ENCODE results near the gene CRYGN. TPM values are rescaled to one million over a fixed set of nuclear protein-coding genes. Genes with fewer than 3 reads are reported as not detected.

The CRYGN gene
- total and polyA plus RNA-seq, 8 donors, result not detected

DNA sequence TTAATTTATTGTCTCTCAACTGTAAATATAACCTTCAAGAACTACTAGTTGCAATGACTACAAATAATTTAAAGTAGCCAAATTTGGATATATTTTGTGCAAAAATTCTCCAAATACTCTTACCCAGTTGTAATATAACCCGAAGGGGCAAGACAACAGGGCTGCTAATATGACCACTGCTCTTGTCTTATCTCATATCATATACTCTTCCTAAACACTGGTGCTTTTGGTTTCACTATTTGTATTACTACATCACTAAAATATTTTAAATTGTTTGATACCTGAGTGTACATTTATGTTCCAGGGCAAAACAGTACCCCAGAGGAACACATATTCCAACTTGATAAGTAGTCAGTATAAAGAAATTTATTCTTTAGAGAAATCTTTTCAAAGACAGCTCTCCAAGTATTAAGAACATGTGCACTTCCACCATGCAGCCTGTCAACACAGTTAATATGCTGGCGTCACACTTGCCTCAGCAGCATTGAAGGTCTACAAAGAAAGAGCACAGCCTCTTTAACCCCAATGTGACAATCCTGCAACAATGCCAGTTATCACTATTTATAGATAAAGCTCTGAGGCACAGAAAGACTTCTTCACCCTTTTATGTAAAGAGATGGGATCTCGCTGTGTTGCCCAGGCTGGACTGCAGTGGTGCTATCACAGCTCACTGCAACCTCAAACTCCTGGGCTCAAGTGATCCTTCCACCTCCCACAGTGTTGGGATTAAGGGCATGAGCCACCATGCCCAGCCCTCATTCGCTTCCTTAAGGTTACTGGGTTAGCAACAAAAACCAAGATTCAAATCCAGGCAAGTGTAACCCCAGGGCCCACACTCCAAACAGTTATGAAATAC is 41.9 kb upstream of the CRYGN start:
- 82 to 96% (median 89%) methylated on average over 4 of the region's 4 CpGs for WGBS, 5 donors
- DNase-seq, result no peak
- H3K9me3 ChIP-seq, result no peaks in the 10 kb centered on the region
- peak overlapping the region in 1 of 5 donors; percentile 52 for H3K27ac ChIP-seq
- H3K27me3 ChIP-seq, result no peaks in the 10 kb centered on the region
- H3K4me1 ChIP-seq, result peaks cover 0 to 51% (median 24%) of the 10 kb centered on the region in 4 donors
- TF ChIP-seq EP300 (IDR thresholded peaks at IDR 0.05) (no peak), POLR2A (IDR thresholded peaks at IDR 0.05) (no peak), POLR2AphosphoS5 (IDR thresholded peaks at IDR 0.05) (no peak)
- TF ChIP-seq, protein P1, sequence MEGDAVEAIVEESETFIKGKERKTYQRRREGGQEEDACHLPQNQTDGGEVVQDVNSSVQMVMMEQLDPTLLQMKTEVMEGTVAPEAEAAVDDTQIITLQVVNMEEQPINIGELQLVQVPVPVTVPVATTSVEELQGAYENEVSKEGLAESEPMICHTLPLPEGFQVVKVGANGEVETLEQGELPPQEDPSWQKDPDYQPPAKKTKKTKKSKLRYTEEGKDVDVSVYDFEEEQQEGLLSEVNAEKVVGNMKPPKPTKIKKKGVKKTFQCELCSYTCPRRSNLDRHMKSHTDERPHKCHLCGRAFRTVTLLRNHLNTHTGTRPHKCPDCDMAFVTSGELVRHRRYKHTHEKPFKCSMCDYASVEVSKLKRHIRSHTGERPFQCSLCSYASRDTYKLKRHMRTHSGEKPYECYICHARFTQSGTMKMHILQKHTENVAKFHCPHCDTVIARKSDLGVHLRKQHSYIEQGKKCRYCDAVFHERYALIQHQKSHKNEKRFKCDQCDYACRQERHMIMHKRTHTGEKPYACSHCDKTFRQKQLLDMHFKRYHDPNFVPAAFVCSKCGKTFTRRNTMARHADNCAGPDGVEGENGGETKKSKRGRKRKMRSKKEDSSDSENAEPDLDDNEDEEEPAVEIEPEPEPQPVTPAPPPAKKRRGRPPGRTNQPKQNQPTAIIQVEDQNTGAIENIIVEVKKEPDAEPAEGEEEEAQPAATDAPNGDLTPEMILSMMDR (IDR thresholded peaks at IDR 0.05), result no peak
- H3K4me3 ChIP-seq, result no peak overlapping the region
- H3K36me3 ChIP-seq, result peaks cover 18 to 67% (median 58%) of the 10 kb centered on the region in 4 donors
- intact Hi-C loops (cut with DNase I; ENCODE audit: low total_unique reads), result no loop called here

DNA sequence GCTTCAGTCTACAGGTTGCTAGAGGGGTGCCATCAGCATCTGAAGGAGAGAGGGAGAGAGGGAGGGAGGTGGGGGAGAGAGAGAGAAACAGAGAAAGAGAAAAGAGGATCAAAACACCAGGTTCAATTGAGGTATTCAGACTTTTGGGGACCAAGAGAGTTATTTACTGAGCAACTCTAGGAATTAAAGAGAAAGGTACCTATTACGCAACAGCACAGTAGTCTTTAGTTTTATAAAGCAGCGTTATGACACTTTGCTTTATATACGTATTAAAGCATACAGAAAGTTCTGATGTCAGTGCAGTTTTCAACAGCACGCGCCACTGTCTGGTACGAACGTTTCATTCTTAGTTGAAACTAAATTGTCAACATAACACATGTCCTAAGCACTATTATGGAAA is 37.9 kb upstream of the CRYGN start:
- 87 to 96% (median 94%) methylated on average over 7 of the region's 7 CpGs for WGBS, 5 donors
- H3K27ac ChIP-seq, result peak overlapping the region in 1 of 5 donors; percentile 52
- TF ChIP-seq POLR2A (IDR thresholded peaks at IDR 0.05) (no peak), POLR2AphosphoS5 (IDR thresholded peaks at IDR 0.05) (no peak), EP300 (IDR thresholded peaks at IDR 0.05) (no peak)
- TF ChIP-seq, protein P1 (IDR thresholded peaks at IDR 0.05), result no peak

DNA sequence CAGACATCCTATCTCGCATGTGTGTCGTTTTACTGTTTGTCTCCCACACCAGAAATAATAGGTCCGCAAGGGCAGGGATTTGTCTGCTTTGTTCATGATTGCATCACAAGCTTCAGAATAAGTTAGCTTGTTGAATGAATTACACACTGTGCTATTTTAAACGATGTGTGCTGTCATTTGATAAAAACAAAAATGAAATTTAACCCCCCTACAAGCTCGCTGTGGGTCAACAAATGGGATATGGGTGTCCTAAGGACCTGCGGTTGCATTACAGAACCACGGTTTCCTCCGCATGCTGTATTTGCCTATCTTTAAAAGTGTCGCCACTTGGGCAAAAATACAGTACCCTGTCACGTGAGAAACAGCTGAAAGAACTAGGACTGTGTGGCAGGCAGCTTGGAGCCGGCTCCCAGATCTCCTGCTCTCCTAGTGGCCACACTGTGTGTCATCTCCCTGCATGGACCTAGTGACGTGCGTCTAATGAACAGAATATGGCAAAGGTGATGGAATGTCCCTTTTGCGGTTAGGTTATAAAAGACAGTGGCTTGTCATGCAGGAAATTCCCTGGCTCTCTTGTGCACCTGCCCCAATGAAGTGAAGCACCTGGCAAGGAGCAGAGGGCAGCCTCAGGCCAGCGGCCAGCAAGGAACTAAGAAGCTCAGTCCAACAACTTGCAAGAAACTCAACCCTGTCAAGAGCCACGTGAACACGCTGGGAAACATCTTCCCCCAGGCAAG is 32.9 kb upstream of the CRYGN start:
- 85 to 92% (median 89%) methylated on average over 17 of the region's 17 CpGs for WGBS, 5 donors
- Histone ChIP-seq H3K36me3 (peaks cover 26 to 66% (median 57%) of the 10 kb centered on the region in 4 donors), H3K4me1 (peaks cover 0 to 41% (median 4%) of the 10 kb centered on the region in 4 donors), H3K27me3 (no peaks in the 10 kb centered on the region), H3K9me3 (no peaks in the 10 kb centered on the region), H3K4me3 (no peak overlapping the region), H3K27ac (peak overlapping the region in 1 of 5 donors; percentile 33)
- no peak for TF ChIP-seq POLR2AphosphoS5 (IDR thresholded peaks at IDR 0.05)
- TF ChIP-seq POLR2A (IDR thresholded peaks at IDR 0.05), result no peak
- TF ChIP-seq, protein P1 (IDR thresholded peaks at IDR 0.05), result no peak
- no peak for TF ChIP-seq EP300 (IDR thresholded peaks at IDR 0.05)
- DNase-seq, result no peak
- intact Hi-C loops (cut with DNase I; ENCODE audit: low total_unique reads), result no loop called here

More for the DNA sequence above, 37.9 kb upstream of the CRYGN start:
- intact Hi-C loops (cut with DNase I; ENCODE audit: low total_unique reads), result no loop called here
- no peaks in the 10 kb centered on the region for H3K9me3 ChIP-seq
- no peaks in the 10 kb centered on the region for H3K27me3 ChIP-seq
- H3K4me1 ChIP-seq, result peaks cover 0 to 20% (median 7%) of the 10 kb centered on the region in 4 donors
- no peak for DNase-seq
- peaks cover 13 to 42% (median 38%) of the 10 kb centered on the region in 4 donors for H3K36me3 ChIP-seq
- H3K4me3 ChIP-seq, result no peak overlapping the region

DNA sequence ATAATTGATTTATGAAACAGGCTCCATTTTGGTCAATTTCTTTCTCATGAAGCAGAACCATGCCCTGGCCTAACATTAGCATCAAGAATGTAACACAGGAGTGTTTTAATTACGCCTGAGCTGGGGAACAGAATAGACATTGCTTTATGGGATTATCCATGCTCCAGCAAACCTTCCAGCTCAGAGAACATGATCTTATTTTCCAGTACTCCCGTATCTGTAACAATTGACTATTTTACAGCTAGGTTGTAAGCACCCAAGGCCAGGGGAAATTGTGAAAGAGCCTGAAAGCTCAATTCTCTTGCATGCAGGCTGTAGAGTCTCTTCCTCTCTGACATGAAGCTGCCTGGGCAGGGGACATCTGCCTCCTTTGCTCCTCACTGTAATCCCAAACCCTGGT is 30.8 kb upstream of the CRYGN start:
- H3K4me3 ChIP-seq, result no peak overlapping the region
- H3K9me3 ChIP-seq, result no peaks in the 10 kb centered on the region
- TF ChIP-seq, protein P1 (IDR thresholded peaks at IDR 0.05), result no peak
- TF ChIP-seq POLR2A (IDR thresholded peaks at IDR 0.05) (no peak), EP300 (IDR thresholded peaks at IDR 0.05) (no peak), POLR2AphosphoS5 (IDR thresholded peaks at IDR 0.05) (no peak)
- WGBS, 5 donors, result 83 to 96% (median 94%) methylated on average over 2 of the region's 2 CpGs
- no peak overlapping the region for H3K27ac ChIP-seq
- H3K27me3 ChIP-seq, result no peaks in the 10 kb centered on the region
- intact Hi-C loops (cut with DNase I; ENCODE audit: low total_unique reads), result no loop called here
- peaks cover 0 to 37% (median 4%) of the 10 kb centered on the region in 4 donors for H3K4me1 ChIP-seq
- peaks cover 25 to 73% (median 69%) of the 10 kb centered on the region in 4 donors for H3K36me3 ChIP-seq
- DNase-seq, result no peak

Data from stomach (tissue), 9 donors.